ENCODE measurements around the gene UBA6. TPM values are rescaled to one million over a fixed set of nuclear protein-coding genes. Genes with fewer than 3 reads are reported as not detected.

The UBA6 gene
- total and polyA plus RNA-seq, 9 of the 15 experiments (the other 6 are each of a cell fraction or from before 2014, with no cell fraction given) = 22.9 to 139 (median 94.6) TPM

- TF ChIP-seq POLR3A (IDR thresholded peaks at IDR 0.05; ENCODE audit: borderline replicate concordance, extremely low read depth, insufficient read depth, insufficient read length) (no peak), ZNF124 (CRISPR knock-in tag; IDR thresholded peaks at IDR 0.05) (no peak), SUPT5H (IDR thresholded peaks at IDR 0.05) (no peak), SMAD3 (CRISPR knock-in tag; conservative IDR thresholded peaks at IDR 0.05) (no peak), RFX5 (IDR thresholded peaks at IDR 0.05; ENCODE audit: low read depth, low read length) (no peak), TOE1 (IDR thresholded peaks at IDR 0.05; ENCODE audit: borderline replicate concordance) (no peak), TOE1 (CRISPR knock-in tag; IDR thresholded peaks at IDR 0.05; ENCODE audit: borderline replicate concordance, low read depth) (no peak), ZNF75A (CRISPR knock-in tag; IDR thresholded peaks at IDR 0.05) (no peak)
- TF ChIP-seq, protein P1, sequence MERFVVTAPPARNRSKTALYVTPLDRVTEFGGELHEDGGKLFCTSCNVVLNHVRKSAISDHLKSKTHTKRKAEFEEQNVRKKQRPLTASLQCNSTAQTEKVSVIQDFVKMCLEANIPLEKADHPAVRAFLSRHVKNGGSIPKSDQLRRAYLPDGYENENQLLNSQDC (CRISPR knock-in tag; IDR thresholded peaks at IDR 0.05) = no peak
Observed at GRCh38 chr4:67714955-67715354, 14.0 kb upstream of the UBA6 start (continued).

- H3K27ac ChIP-seq (ENCODE audit: extremely low read depth, low read depth, low read length) = peak overlapping the region; percentile 79
- H3K79me2 ChIP-seq (ENCODE audit: control insufficient read depth, insufficient read depth, low read length) = peaks cover 95% of the 10 kb centered on the region
- CTCF ChIA-PET (ENCODE audit: low intra/inter-chr PET ratio) = no interaction called here
- H3K36me3 ChIP-seq (ENCODE audit: control insufficient read depth, insufficient read depth, low read length) = peaks cover 20% of the 10 kb centered on the region; the same call in 2 of the 3 replicates
- POLR2A ChIA-PET = interaction anchor here (0.6 to 3.1 kb wide), 5 partner anchors 8 to 16 kb away, joined by 3 to 13 read pairs (median 3); partner anchors contain the start of gene UBA6
- DNase-seq (ENCODE audit: extremely low read depth in 1 of 4, low spot score in 3 of 4) (peak in 2 of 4 experiments; percentile 45 to 49), ATAC-seq (peak; percentile 50), FAIRE-seq (no peak)
- H3K4me1 ChIP-seq (replicated peaks in 1 of 2; ENCODE audit: control insufficient read depth in 2 of 2, insufficient read depth in 2 of 2, low read length in 2 of 2) = peaks cover 33 to 48% of the 10 kb centered on the region in 2 experiments
- WGBS (ENCODE audit: insufficient coverage, low coverage, missing lambda C conversion rate) = 77% methylated on average over 1 of the region's 1 CpG
- peaks cover 7% of the 10 kb centered on the region; the same call in 1 of the 2 replicates for H4K20me1 ChIP-seq (replicated peaks; ENCODE audit: control insufficient read depth, insufficient read depth, low read length)
- H3K4me2 ChIP-seq (ENCODE audit: insufficient read depth, low read length) = peak overlapping the region; percentile 33; the same call in 1 of the 2 replicates
- H3K4me3 ChIP-seq = no peak overlapping the region
- in situ Hi-C loops (cut with MboI) = no loop called here
- H3K27me3 ChIP-seq (ENCODE audit: control insufficient read depth in 2 of 2, insufficient read depth in 2 of 2, low read length in 2 of 2) = no peaks in the 10 kb centered on the region
- H3K9me1 ChIP-seq (ENCODE audit: control insufficient read depth, insufficient read depth, low read length) = no peaks in the 10 kb centered on the region
- no TSS peak for BruUV-seq (replicated peaks)
- H2AFZ ChIP-seq (ENCODE audit: low read depth, low read length) = no peak overlapping the region
- intact Hi-C loops (cut with micrococcal nuclease) = no loop called here
- no peaks in the 10 kb centered on the region for H3K9me3 ChIP-seq (replicated peaks; ENCODE audit: control insufficient read depth, insufficient read depth, low read depth, low read length)
- H3K9ac ChIP-seq (ENCODE audit: insufficient read depth in 1 of 2, low read depth in 2 of 2, low read length in 2 of 2) = peak overlapping the region in 1 of 2 experiments; percentile 53; a peak in 1 of 4 replicates
- TF ChIP-seq PHTF2 (CRISPR knock-in tag; IDR thresholded peaks at IDR 0.05) = no peak
- TF ChIP-seq CCNT2 (IDR thresholded peaks at IDR 0.05; ENCODE audit: borderline replicate concordance, extremely low read depth, insufficient read length, low read depth, low read length) = peak; percentile 19
- TF ChIP-seq DPF2 (IDR thresholded peaks at IDR 0.05) = peak; percentile 12; the same call in 1 of the 2 replicates
- TF ChIP-seq LEF1 (IDR thresholded peaks at IDR 0.05) = 0 out of 2 replicates have a peak, but pooled peaks have one; percentile 47
- TF ChIP-seq ZNF395 (CRISPR knock-in tag; IDR thresholded peaks at IDR 0.05) = 0 out of 2 replicates have a peak, but pooled peaks have one; percentile 24
- TF ChIP-seq, protein P2, sequence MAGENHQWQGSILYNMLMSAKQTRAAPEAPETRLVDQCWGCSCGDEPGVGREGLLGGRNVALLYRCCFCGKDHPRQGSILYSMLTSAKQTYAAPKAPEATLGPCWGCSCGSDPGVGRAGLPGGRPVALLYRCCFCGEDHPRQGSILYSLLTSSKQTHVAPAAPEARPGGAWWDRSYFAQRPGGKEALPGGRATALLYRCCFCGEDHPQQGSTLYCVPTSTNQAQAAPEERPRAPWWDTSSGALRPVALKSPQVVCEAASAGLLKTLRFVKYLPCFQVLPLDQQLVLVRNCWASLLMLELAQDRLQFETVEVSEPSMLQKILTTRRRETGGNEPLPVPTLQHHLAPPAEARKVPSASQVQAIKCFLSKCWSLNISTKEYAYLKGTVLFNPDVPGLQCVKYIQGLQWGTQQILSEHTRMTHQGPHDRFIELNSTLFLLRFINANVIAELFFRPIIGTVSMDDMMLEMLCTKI (IDR thresholded peaks at IDR 0.05; ENCODE audit: partially characterized antibody) = no peak
- TF ChIP-seq, protein P3, sequence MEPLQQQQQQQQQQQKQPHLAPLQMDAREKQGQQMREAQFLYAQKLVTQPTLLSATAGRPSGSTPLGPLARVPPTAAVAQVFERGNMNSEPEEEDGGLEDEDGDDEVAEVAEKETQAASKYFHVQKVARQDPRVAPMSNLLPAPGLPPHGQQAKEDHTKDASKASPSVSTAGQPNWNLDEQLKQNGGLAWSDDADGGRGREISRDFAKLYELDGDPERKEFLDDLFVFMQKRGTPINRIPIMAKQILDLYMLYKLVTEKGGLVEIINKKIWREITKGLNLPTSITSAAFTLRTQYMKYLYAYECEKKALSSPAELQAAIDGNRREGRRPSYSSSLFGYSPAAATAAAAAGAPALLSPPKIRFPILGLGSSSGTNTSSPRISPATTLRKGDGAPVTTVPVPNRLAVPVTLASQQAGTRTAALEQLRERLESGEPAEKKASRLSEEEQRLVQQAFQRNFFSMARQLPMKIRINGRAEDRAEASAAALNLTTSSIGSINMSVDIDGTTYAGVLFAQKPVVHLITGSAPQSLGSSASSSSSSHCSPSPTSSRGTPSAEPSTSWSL (CRISPR knock-in tag; IDR thresholded peaks at IDR 0.05; ENCODE audit: borderline replicate concordance) = no peak
- TF ChIP-seq HMG20A (CRISPR knock-in tag; conservative IDR thresholded peaks at IDR 0.05) = no peak
- TF ChIP-seq NFE2L1 (tag; IDR thresholded peaks at IDR 0.05; ENCODE audit: borderline replicate concordance, low read depth) = no peak
Observed at GRCh38 chr4:67714248-67714583, 13.3 kb upstream of the UBA6 start.

Measured in K562 (cell line).